A204.1 (cell line): ENCODE measurements around the gene FASTKD2.

Source experiments
- FAIRE-seq: peaks from 2 replicates; lab custom pipeline; 2012; peaks lifted over from hg19 to GRCh38; lab: Jason Lieb, UNC

The FASTKD2 gene

GRCh38 chr2:206765242-206766056 is at the start of gene FASTKD2, which contains the start of gene MDH1B:
Gene FASTKD2, plus strand, starts transcription at chr2:206765606. Its CDS starts 1,088 bp downstream, at chr2:206766694.
Gene MDH1B, minus strand, starts transcription at chr2:206765328. Its CDS starts 57 bp downstream, at chr2:206765271.
- FAIRE-seq: no peak

GRCh38 chr2:206716623-206717022 is 48.8 kb upstream of the FASTKD2 start:
- no peak for FAIRE-seq

GRCh38 chr2:206718296-206718695 is 47.1 kb upstream of the FASTKD2 start, which contains the start of gene DYTN:
Gene DYTN, minus strand, starts transcription at chr2:206718396. Its CDS starts 117 bp downstream, at chr2:206718279.
- FAIRE-seq: no peak

GRCh38 chr2:206721256-206721920 is 44.0 kb upstream of the FASTKD2 start:
- no peak for FAIRE-seq

GRCh38 chr2:206723288-206723687 is 42.1 kb upstream of the FASTKD2 start:
- no peak for FAIRE-seq

- no peak for FAIRE-seq
Observed at GRCh38 chr2:206727287-206727686, 38.1 kb upstream of the FASTKD2 start.

- no peak for FAIRE-seq
Observed at GRCh38 chr2:206728277-206729199, 36.9 kb upstream of the FASTKD2 start.

- FAIRE-seq: no peak
Observed at GRCh38 chr2:206733341-206733740, 32.1 kb upstream of the FASTKD2 start.

GRCh38 chr2:206736935-206737334 is 28.5 kb upstream of the FASTKD2 start:
- FAIRE-seq: no peak

- no peak for FAIRE-seq
Observed at GRCh38 chr2:206739271-206739670, 26.1 kb upstream of the FASTKD2 start.

GRCh38 chr2:206740800-206741199 is 24.6 kb upstream of the FASTKD2 start:
- no peak for FAIRE-seq

GRCh38 chr2:206756816-206757215 is 8.6 kb upstream of the FASTKD2 start:
- FAIRE-seq: no peak

- FAIRE-seq: no peak
Observed at GRCh38 chr2:206764673-206765241, 649 bp upstream of the FASTKD2 start.

GRCh38 chr2:206766057-206766930 is 888 bp downstream of the FASTKD2 start:
- no peak for FAIRE-seq

- FAIRE-seq: no peak
Observed at GRCh38 chr2:206774871-206775270, 9.5 kb downstream of the FASTKD2 start.

- no peak for FAIRE-seq
Observed at GRCh38 chr2:206776432-206776831, 11.0 kb downstream of the FASTKD2 start.

GRCh38 chr2:206780671-206781070 is 15.3 kb downstream of the FASTKD2 start:
- no peak for FAIRE-seq

- no peak for FAIRE-seq
Observed at GRCh38 chr2:206783718-206784117, 18.3 kb downstream of the FASTKD2 start.

- FAIRE-seq: no peak
Observed at GRCh38 chr2:206784559-206785353, 19.4 kb downstream of the FASTKD2 start.

- no peak for FAIRE-seq
Observed at GRCh38 chr2:206790311-206790935, 25.0 kb downstream of the FASTKD2 start.
